Activated naive CD8-positive, alpha-beta T cell treated with anti-CD3 and anti-CD28 coated beads, Interleukin-2, amount 10 ng/mL, durations not matched to agents 7 days and 5 days (primary cell): Measurements from ENCODE around the gene ALG12. TPM values are rescaled to one million over a fixed set of nuclear protein-coding genes. Genes with fewer than 3 reads are reported as not detected.

Experiments used
- ATAC-seq: fragments of 150-1000 bp; cut with Tn5 transposase; one replicate; pipeline ENCODE4 v1.10.0; 2021; ENCODE audit warnings: low read depth, moderate library complexity
- POLR2A ChIA-PET: fragments of 350-600 bp; sonication (Branson Sonifier 250); formaldehyde crosslinking; loops from one replicate; lab custom pipeline; 2021; ENCODE audit warnings: antibody characterized with exemption; lab: Charles Lee
- DNase-seq: peaks from one replicate; pipeline ENCODE4 v3.0.0; 2021
- H3K27ac Mint-ChIP-seq: one replicate; pipeline ENCODE4 v1.8.0; 2022; ENCODE audit warnings: mild to moderate bottlenecking, mixed read lengths
- H3K27me3 Mint-ChIP-seq: one replicate; pipeline ENCODE4 v1.8.0; 2022; ENCODE audit warnings: mild to moderate bottlenecking, moderate library complexity, mixed read lengths
- H3K36me3 Mint-ChIP-seq: one replicate; pipeline ENCODE4 v1.8.0; 2021; ENCODE audit warnings: mild to moderate bottlenecking, mixed read lengths
- H3K4me1 Mint-ChIP-seq: one replicate; pipeline ENCODE4 v1.8.0; 2021; ENCODE audit warnings: mixed read lengths
- H3K4me3 Mint-ChIP-seq: one replicate; pipeline ENCODE4 v1.8.0; 2022; ENCODE audit warnings: mild to moderate bottlenecking, moderate library complexity, mixed read lengths
- H3K9me3 Mint-ChIP-seq: one replicate; pipeline ENCODE4 v1.8.0; 2021; ENCODE audit warnings: mixed read lengths
- total RNA-seq, 2 experiments: library from RNA; stranded (reverse); gene quantifications; one replicate each; pipeline ENCODE4 v1.2.3, GENCODE V29; 2021

The ALG12 gene
- total RNA-seq, 2 experiments from 2014 or later = 18.0 to 20.2 TPM

DNA sequence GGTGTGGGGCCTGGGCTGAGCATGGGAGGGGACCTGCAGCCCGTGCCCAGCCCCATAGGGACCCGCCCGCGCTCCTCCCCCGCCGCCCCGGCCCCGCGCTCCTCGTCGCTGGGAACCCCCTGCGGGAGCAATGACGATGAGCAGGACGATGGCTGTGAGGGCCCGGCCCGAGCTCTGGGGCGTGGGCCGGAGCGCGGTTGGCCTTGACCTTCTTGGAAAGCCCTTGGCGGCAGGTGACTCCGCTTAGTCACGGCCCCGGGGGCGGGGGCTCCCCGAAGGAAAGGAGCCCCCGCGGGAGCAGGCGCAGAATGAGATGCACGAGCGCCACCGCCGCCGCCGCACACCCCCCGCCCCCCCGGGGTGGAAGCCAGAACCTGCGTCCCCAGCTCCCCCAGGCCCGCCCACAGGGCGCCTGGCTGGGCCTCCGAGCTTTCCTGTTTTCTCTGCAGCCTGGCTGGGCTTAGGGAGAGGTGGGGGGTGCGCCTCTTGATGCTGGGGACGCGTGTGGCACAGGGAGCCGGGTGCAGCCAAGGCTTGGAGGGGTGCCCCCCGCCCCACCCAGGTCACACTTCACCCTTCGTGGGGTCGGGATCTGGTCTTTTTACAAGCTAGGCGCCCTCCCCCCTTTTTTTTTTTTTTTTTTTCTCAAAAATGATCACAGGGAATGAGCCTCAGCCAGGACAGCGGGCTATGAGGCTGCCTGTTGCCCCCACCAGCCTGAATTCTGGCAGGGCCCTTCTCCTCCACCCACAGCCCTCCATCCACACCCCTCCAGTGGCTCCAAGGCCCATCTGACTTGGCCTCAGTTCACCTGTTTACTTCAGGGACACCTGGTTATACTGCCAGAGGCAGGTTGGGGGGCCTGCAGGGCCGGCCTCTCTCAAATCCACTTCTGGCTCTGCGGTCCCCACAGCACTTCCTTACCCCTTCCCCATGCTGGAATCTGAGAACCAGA lies 18.1 kb upstream of the ALG12 start:
- ATAC-seq (peak; percentile 82), DNase-seq (peak; percentile 94)
- H3K27me3 Mint-ChIP-seq = no peaks in the 10 kb centered on the region
- H3K4me3 Mint-ChIP-seq = peak overlapping the region; percentile 68
- peaks cover 10% of the 10 kb centered on the region for H3K4me1 Mint-ChIP-seq
- peaks cover 3% of the 10 kb centered on the region for H3K9me3 Mint-ChIP-seq
- H3K27ac Mint-ChIP-seq = peak overlapping the region; percentile 86
- H3K36me3 Mint-ChIP-seq = peaks cover 3% of the 10 kb centered on the region
- POLR2A ChIA-PET = interaction anchor here (0.6 to 2.6 kb wide), 14 partner anchors 10 to 315 kb away, joined by 3 to 50 read pairs (median 4); partner anchors contain the start of genes ALG12, CRELD2, HDAC10 and PIM3

DNA sequence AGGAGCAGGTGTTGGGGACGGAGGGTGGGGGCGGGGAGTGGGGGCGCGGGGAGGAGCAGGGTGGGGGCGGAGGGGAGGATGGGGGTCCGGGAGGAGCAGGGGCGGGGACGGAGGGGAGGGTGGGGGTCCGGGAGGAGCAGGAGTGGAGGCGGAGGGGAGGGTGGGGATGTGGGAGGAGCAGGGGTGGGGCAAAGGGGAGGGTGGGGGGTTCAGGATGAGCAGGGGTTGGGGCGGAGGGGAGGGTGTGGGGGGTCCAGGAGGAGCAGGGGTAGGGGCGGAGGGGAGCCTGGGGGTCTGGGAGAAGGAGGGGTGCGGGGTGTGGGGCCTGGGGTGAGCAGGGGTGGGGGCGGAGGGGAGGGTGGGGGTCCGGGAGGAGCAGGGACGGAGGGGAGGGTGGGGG lies 17.3 kb upstream of the ALG12 start:
- H3K27ac Mint-ChIP-seq = peak overlapping the region; percentile 86
- H3K4me1 Mint-ChIP-seq = peaks cover 16% of the 10 kb centered on the region
- no peaks in the 10 kb centered on the region for H3K27me3 Mint-ChIP-seq
- no peaks in the 10 kb centered on the region for H3K9me3 Mint-ChIP-seq
- no peak for ATAC-seq
- POLR2A ChIA-PET = interaction anchor here (0.6 to 2.6 kb wide), 13 partner anchors 10 to 316 kb away, joined by 3 to 50 read pairs (median 4); partner anchors contain the start of genes HDAC10 and PIM3
- no peak for DNase-seq
- H3K36me3 Mint-ChIP-seq = no peaks in the 10 kb centered on the region
- H3K4me3 Mint-ChIP-seq = peak overlapping the region; percentile 68

GRCh38 chr22:49934891-49935557 lies 16.8 kb upstream of the ALG12 start:
- Mint-ChIP-seq H3K27ac (peak overlapping the region; percentile 77), H3K4me1 (peaks cover 16% of the 10 kb centered on the region), H3K27me3 (no peaks in the 10 kb centered on the region), H3K4me3 (peak overlapping the region; percentile 58), H3K9me3 (no peaks in the 10 kb centered on the region), H3K36me3 (no peaks in the 10 kb centered on the region)
- POLR2A ChIA-PET = interaction anchor here (0.6 to 2.6 kb wide), 7 partner anchors 10 to 252 kb away, joined by 3 to 50 read pairs (median 4); partner anchors contain the start of gene PIM3
- peak; percentile 19 for ATAC-seq
- peak; percentile 90 for DNase-seq

DNA sequence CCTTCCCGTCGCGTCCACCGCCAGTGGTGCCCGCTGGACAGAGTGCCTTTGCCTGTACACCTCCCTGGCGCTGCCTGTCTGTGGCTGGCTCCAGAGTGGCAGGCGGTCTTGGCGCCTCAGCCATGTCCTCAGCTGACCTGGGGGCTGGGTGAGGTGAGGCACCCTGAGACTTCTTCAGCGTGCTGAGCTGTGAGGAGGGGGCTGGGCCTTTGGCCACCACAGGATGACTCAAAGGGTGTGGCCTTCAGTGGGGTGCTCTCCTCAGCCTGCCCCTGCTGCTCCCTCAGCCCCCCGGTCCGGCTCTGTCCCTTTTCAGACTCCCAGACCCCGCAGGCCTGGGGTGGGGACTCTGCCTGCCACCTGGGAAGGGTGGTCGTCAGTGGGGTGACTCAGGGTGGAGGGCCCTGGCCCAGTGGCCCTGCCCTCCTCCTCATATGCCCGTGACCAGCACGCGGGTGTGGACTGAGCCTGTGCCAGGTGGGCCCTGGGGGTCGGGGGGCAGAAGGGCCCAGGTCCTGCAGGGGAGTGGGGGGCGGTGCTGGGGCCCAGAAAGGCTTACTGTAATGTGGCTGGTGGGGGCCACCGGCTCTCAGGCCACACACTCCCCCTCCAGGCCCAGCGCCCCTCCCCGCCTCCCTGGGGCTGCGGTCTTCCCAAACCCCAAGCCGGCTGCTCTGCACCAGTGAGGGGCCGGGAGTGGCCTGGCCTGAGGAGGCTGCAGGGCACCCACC lies 16.1 kb upstream of the ALG12 start:
- Mint-ChIP-seq H3K27me3 (no peaks in the 10 kb centered on the region), H3K4me3 (peak overlapping the region; percentile 56), H3K4me1 (peaks cover 16% of the 10 kb centered on the region), H3K9me3 (no peaks in the 10 kb centered on the region), H3K27ac (peak overlapping the region; percentile 34), H3K36me3 (no peaks in the 10 kb centered on the region)
- DNase-seq = no peak
- no peak for ATAC-seq
- POLR2A ChIA-PET = interaction anchor here (1.5 to 2.3 kb wide), 2 partner anchors 16 to 27 kb away, joined by 3 to 15 read pairs; partner anchors contain the start of gene PIM3

- ATAC-seq = no peak
- POLR2A ChIA-PET = interaction anchor here (1.5 to 2.3 kb wide), 2 partner anchors 16 to 28 kb away, joined by 3 to 15 read pairs; partner anchors contain the start of gene PIM3
- Mint-ChIP-seq H3K27ac (peak overlapping the region; percentile 34), H3K27me3 (no peaks in the 10 kb centered on the region), H3K9me3 (no peaks in the 10 kb centered on the region), H3K4me3 (no peak overlapping the region), H3K4me1 (peaks cover 16% of the 10 kb centered on the region), H3K36me3 (no peaks in the 10 kb centered on the region)
- DNase-seq = no peak
Observed at GRCh38 chr22:49933236-49934159, 15.3 kb upstream of the ALG12 start.

GRCh38 chr22:49930596-49931412 lies 12.6 kb upstream of the ALG12 start:
- Mint-ChIP-seq H3K4me1 (peaks cover 24% of the 10 kb centered on the region), H3K9me3 (no peaks in the 10 kb centered on the region), H3K4me3 (no peak overlapping the region), H3K27ac (peak overlapping the region; percentile 49), H3K27me3 (no peaks in the 10 kb centered on the region), H3K36me3 (peaks cover 2% of the 10 kb centered on the region)
- DNase-seq (peak; percentile 51), ATAC-seq (no peak)
- POLR2A ChIA-PET = interaction anchor here (1.0 to 1.5 kb wide), 4 partner anchors 30 to 99 kb away, joined by 3 to 6 read pairs (median 4); partner anchors contain the start of gene PIM3

GRCh38 chr22:49929994-49930575 lies 11.8 kb upstream of the ALG12 start:
- peaks cover 31% of the 10 kb centered on the region for H3K4me1 Mint-ChIP-seq
- H3K27ac Mint-ChIP-seq = no peak overlapping the region
- DNase-seq = no peak
- no peaks in the 10 kb centered on the region for H3K9me3 Mint-ChIP-seq
- peaks cover 2% of the 10 kb centered on the region for H3K36me3 Mint-ChIP-seq
- H3K4me3 Mint-ChIP-seq = no peak overlapping the region
- POLR2A ChIA-PET = interaction anchor here (1.1 to 1.5 kb wide), 3 partner anchors 37 to 100 kb away, joined by 3 to 6 read pairs (median 4); no protein-coding TSS in a partner anchor
- no peak for ATAC-seq
- no peaks in the 10 kb centered on the region for H3K27me3 Mint-ChIP-seq

- peak; percentile 59 for ATAC-seq
- Mint-ChIP-seq H3K4me1 (peaks cover 31% of the 10 kb centered on the region), H3K27ac (no peak overlapping the region), H3K4me3 (no peak overlapping the region), H3K9me3 (no peaks in the 10 kb centered on the region), H3K27me3 (no peaks in the 10 kb centered on the region), H3K36me3 (peaks cover 2% of the 10 kb centered on the region)
- POLR2A ChIA-PET = interaction anchor here (1.1 kb wide), 1 partner anchor 101 kb away, joined by 6 read pairs; no protein-coding TSS in a partner anchor
- peak; percentile 93 for DNase-seq
Observed at GRCh38 chr22:49929211-49929979, 11.2 kb upstream of the ALG12 start.

GRCh38 chr22:49928555-49929210 lies 10.4 kb upstream of the ALG12 start:
- H3K27ac Mint-ChIP-seq = no peak overlapping the region
- H3K4me1 Mint-ChIP-seq = peaks cover 31% of the 10 kb centered on the region
- DNase-seq = peak; percentile 35
- H3K36me3 Mint-ChIP-seq = peaks cover 2% of the 10 kb centered on the region
- no peaks in the 10 kb centered on the region for H3K9me3 Mint-ChIP-seq
- H3K27me3 Mint-ChIP-seq = no peaks in the 10 kb centered on the region
- peak overlapping the region; percentile 7 for H3K4me3 Mint-ChIP-seq
- POLR2A ChIA-PET = interaction anchor here (1.8 kb wide), 1 partner anchor 101 kb away, joined by 5 read pairs; no protein-coding TSS in a partner anchor
- no peak for ATAC-seq

GRCh38 chr22:49928185-49928495 lies 9.9 kb upstream of the ALG12 start:
- H3K27ac Mint-ChIP-seq = no peak overlapping the region
- peaks cover 2% of the 10 kb centered on the region for H3K36me3 Mint-ChIP-seq
- DNase-seq (no peak), ATAC-seq (no peak)
- no peaks in the 10 kb centered on the region for H3K9me3 Mint-ChIP-seq
- peaks cover 28% of the 10 kb centered on the region for H3K4me1 Mint-ChIP-seq
- POLR2A ChIA-PET = interaction anchor here (1.8 kb wide), 1 partner anchor 102 kb away, joined by 5 read pairs; no protein-coding TSS in a partner anchor
- no peak overlapping the region for H3K4me3 Mint-ChIP-seq
- no peaks in the 10 kb centered on the region for H3K27me3 Mint-ChIP-seq
